ENCODE data around the gene SRSF4.

DNA sequence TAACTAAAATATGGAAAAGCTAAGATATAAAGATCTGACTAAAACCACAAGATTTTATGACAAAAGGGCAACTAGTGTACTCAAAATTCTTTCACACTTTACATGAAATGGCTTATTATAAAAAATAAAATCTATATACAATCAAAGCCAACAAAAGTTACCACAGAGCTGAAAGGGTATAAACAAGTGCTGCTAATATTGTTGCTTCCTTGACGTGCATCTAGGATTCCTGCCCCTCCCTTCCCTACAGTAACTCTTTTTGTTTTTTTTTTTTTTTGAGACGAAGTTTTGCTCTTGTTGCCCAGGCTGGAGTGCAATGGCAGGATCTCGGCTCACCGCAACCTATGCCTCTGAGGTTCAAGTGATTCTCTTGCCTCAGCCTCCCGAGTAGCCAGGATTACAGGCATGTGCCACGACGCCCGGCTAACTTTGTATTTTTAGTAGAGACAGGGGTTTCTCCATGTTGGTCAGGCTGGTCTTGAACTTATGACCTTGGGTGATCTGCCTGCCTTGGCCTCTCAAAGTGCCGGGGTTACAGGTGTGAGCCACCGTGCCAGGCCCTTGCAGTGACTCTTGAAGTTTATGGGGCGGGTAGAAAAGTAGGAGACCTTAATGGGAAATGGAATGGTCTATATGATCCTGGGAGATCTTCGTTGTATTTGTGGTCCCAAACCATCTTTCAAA is 4.5 kb downstream of the SRSF4 start:
- TF ChIP-seq SMC3 (conservative IDR thresholded peaks at IDR 0.05; ENCODE audit: poor library complexity), result no peak
- TF ChIP-seq POLR2AphosphoS5 (IDR thresholded peaks at IDR 0.05), result no peak
- TF ChIP-seq, protein P1, sequence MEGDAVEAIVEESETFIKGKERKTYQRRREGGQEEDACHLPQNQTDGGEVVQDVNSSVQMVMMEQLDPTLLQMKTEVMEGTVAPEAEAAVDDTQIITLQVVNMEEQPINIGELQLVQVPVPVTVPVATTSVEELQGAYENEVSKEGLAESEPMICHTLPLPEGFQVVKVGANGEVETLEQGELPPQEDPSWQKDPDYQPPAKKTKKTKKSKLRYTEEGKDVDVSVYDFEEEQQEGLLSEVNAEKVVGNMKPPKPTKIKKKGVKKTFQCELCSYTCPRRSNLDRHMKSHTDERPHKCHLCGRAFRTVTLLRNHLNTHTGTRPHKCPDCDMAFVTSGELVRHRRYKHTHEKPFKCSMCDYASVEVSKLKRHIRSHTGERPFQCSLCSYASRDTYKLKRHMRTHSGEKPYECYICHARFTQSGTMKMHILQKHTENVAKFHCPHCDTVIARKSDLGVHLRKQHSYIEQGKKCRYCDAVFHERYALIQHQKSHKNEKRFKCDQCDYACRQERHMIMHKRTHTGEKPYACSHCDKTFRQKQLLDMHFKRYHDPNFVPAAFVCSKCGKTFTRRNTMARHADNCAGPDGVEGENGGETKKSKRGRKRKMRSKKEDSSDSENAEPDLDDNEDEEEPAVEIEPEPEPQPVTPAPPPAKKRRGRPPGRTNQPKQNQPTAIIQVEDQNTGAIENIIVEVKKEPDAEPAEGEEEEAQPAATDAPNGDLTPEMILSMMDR (IDR thresholded peaks at IDR 0.05; ENCODE audit: poor library complexity, severe bottlenecking), result no peak
- TF ChIP-seq EP300 (conservative IDR thresholded peaks at IDR 0.05; ENCODE audit: poor library complexity, severe bottlenecking), result no peak
- TF ChIP-seq EZH2 (IDR thresholded peaks at IDR 0.05; ENCODE audit: borderline replicate concordance, insufficient read depth, low read length, poor library complexity, severe bottlenecking), result no peak
